ENCODE measurements around the gene C11orf52.
"Not testable (repeated sequence)": the region's sequence is repeated elsewhere in the genome, so short reads cannot be mapped to it uniquely, and the experiment has no call there.

The C11orf52 gene

GRCh38 chr11:111918390-111919256 lies at the start of gene C11orf52:
TSS of gene C11orf52 (plus strand) at chr11:111918913. CDS start at chr11:111918973, 60 bp downstream.
- peak; percentile 93 for FAIRE-seq

- FAIRE-seq, result no peak
Measured at GRCh38 chr11:111870113-111870512, 48.6 kb upstream of the C11orf52 start.

GRCh38 chr11:111870522-111870885 lies 48.2 kb upstream of the C11orf52 start:
- FAIRE-seq, result no peak

- peak; percentile 82 for FAIRE-seq
Measured at GRCh38 chr11:111870886-111871692, 47.6 kb upstream of the C11orf52 start, which contains the start of gene ALG9. TSS of gene ALG9 (minus strand) at chr11:111871581. CDS start at chr11:111871482, 99 bp downstream.

GRCh38 chr11:111871693-111872161 lies 47.0 kb upstream of the C11orf52 start:
- peak; percentile 61 for FAIRE-seq

GRCh38 chr11:111878385-111878848 lies 40.3 kb upstream of the C11orf52 start:
- FAIRE-seq, result no peak

GRCh38 chr11:111878849-111879636 lies 39.7 kb upstream of the C11orf52 start, which contains the start of the genes CFAP68 and FDXACB1:
TSS of gene CFAP68 (plus strand) at chr11:111879541. CDS start at chr11:111879561, 20 bp downstream.
TSS of gene FDXACB1 (minus strand) at chr11:111879165. CDS start at chr11:111879132, 33 bp downstream.
- peak; percentile 60 for FAIRE-seq

GRCh38 chr11:111879637-111879960 lies 39.1 kb upstream of the C11orf52 start:
- no peak for FAIRE-seq

- no peak for FAIRE-seq
Measured at GRCh38 chr11:111882202-111882601, 36.5 kb upstream of the C11orf52 start.

GRCh38 chr11:111885053-111885452 lies 33.7 kb upstream of the C11orf52 start:
- FAIRE-seq, result not testable (repeated sequence)

GRCh38 chr11:111886032-111886431 lies 32.7 kb upstream of the C11orf52 start:
- FAIRE-seq, result peak; percentile 62

GRCh38 chr11:111886844-111887243 lies 31.9 kb upstream of the C11orf52 start:
- FAIRE-seq, result no peak

- FAIRE-seq, result no peak
Measured at GRCh38 chr11:111905411-111905810, 13.3 kb upstream of the C11orf52 start.

GRCh38 chr11:111906680-111907079 lies 12.0 kb upstream of the C11orf52 start:
- no peak for FAIRE-seq

- FAIRE-seq, result no peak
Measured at GRCh38 chr11:111908639-111909305, 9.9 kb upstream of the C11orf52 start.

GRCh38 chr11:111909378-111909777 lies 9.3 kb upstream of the C11orf52 start:
- no peak for FAIRE-seq

GRCh38 chr11:111910676-111911562 lies 7.8 kb upstream of the C11orf52 start:
- no peak for FAIRE-seq

GRCh38 chr11:111911563-111912401 lies 6.9 kb upstream of the C11orf52 start, which contains the start of gene CRYAB:
TSS of gene CRYAB (minus strand) at chr11:111911770. CDS start at chr11:111911724, 46 bp downstream.
- FAIRE-seq, result no peak

- no peak for FAIRE-seq
Measured at GRCh38 chr11:111912535-111912934, 6.2 kb upstream of the C11orf52 start, which contains the start of gene HSPB2. TSS of gene HSPB2 (plus strand) at chr11:111912734. CDS start at chr11:111912830, 96 bp downstream.

All from islet of Langerhans (tissue), 1 donor.